RWPE1 (cell line): ENCODE results near the gene SDK2.

Experiments used
- CTCF ChIA-PET: fragments of 350-600 bp; sonication (Branson Sonifier 250); formaldehyde crosslinking; extraction: SDS; loops from one replicate; lab custom pipeline; 2021; lab: Yijun Ruan, JAX
- POLR2A ChIA-PET: fragments of 400-600 bp; formaldehyde crosslinking; extraction: SDS; loops from one replicate; lab custom pipeline; 2020; ENCODE audit warnings: antibody characterized with exemption; ENCODE audit not compliant: low non-redundant PET; lab: Yijun Ruan, JAX
- DNase-seq: peaks from one replicate; pipeline ENCODE4 v3.0.0; 2012; ENCODE audit warnings: low spot score
- H3K27ac ChIP-seq: fragments of 450-650 bp; 2 replicates; pipeline ENCODE4 v1.5.1; 2017
- TF ChIP-seq, protein P1 (sequence below): fragments of 450-650 bp; conservative IDR thresholded peaks from 2 replicates; pipeline ENCODE4 v1.5.1; 2017; ENCODE audit warnings: low read depth, mild to moderate bottlenecking

SDK2 gene

DNA sequence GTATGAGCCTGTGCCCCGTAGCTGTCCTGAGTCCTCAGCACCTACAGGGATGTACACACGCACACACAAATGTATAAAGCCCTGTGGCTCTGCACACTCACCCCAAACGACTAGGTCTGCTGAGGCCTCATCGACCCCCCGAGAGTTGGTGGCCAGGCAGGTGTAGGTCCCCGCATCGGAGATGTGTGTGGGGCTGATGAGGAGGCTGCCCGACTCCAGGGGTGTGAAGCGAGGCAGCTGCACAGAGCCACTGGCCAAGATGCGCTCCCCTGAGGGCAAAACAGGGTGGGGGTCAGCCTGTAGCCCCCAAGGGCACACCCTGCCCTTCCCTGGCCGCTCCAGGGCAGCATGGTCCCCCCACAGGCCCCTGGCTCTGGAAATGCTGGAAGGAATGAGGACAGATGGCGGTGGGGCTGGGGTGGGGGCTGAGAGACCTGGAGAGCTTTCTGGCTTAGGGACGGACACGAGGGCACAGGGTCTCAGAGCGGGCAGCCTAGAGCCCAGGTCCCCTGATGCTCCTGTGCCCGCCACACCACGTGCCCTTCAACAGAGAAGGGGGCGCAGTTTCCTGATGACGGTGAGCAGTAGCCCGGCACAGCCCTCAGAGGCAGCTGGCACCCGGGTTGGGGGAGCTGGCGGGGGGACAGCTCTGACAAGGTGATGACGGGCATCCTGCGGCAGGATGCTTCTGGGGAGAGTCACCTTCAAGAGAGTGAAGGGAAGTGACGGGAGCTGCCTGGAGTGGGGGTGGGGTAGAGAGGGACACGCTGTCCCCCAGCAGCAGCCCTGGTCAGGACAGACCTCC lies 212.6 kb downstream of the SDK2 start:
- CTCF ChIA-PET, result interaction anchor here (0.6 kb wide), 1 partner anchor 422 kb away, joined by 3 read pairs; no protein-coding TSS in a partner anchor

DNA sequence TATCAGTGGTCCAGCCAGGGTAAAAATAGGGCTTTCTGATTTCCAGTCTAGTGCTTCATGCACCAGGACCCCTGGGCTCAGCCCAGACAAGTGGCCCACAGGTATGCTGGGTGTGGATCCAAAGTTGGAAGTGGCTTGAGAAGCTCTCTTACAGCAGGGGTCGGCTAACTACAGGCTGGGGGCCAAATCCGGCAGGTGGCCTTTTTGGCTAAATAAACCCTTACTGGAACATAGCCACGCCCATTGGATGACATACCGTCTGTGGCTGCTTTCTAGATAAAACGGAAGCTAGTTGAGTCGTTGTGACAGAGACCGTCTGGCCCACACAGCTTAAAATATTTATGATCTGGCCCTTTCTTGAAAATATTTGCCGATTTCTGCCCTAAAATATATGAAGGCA lies 213.4 kb downstream of the SDK2 start:
- ChIA-PET CTCF (interaction anchor here (0.6 to 2.3 kb wide), 5 partner anchors 129 to 769 kb away, joined by 3 to 13 read pairs (median 4); no protein-coding TSS in a partner anchor), POLR2A (interaction anchor here (0.5 kb wide), 1 partner anchor 22 kb away, joined by 4 read pairs; no protein-coding TSS in a partner anchor)
- H3K27ac ChIP-seq, result no peak overlapping the region
- no peak for DNase-seq
- TF ChIP-seq, protein P1, sequence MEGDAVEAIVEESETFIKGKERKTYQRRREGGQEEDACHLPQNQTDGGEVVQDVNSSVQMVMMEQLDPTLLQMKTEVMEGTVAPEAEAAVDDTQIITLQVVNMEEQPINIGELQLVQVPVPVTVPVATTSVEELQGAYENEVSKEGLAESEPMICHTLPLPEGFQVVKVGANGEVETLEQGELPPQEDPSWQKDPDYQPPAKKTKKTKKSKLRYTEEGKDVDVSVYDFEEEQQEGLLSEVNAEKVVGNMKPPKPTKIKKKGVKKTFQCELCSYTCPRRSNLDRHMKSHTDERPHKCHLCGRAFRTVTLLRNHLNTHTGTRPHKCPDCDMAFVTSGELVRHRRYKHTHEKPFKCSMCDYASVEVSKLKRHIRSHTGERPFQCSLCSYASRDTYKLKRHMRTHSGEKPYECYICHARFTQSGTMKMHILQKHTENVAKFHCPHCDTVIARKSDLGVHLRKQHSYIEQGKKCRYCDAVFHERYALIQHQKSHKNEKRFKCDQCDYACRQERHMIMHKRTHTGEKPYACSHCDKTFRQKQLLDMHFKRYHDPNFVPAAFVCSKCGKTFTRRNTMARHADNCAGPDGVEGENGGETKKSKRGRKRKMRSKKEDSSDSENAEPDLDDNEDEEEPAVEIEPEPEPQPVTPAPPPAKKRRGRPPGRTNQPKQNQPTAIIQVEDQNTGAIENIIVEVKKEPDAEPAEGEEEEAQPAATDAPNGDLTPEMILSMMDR, result no peak

More for the DNA sequence above, 212.6 kb downstream of the SDK2 start:
- H3K27ac ChIP-seq, result no peak overlapping the region
- TF ChIP-seq, protein P1, result no peak
- POLR2A ChIA-PET, result no interaction called here
- no peak for DNase-seq

DNA sequence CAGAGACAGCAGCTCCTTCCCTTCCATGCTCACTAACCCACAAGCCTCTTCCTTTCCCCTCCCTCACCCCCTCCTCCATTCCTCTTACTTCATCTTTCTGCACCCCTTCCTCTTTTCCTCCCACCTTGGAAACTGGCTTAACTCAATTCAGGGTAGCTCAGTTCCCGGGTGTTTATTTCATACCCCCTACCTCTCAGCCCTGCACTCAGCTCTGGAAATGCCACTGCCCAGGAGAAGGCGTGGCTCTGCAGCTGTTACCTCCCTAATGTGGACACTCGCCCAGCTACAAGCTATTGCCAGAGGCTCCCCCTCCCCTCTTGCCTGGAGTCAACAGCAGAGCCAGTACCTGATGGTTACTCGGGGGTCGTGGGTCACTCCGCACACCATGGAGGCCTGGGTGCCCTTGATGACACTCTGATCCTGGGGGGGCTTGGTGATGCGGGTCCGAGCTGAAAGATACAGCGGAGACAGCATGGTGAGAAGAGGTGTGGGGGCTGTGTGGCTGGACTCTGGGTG lies 214.0 kb downstream of the SDK2 start:
- ChIA-PET CTCF (interaction anchor here (0.6 to 2.3 kb wide), 25 partner anchors 14 to 769 kb away, joined by 3 to 13 read pairs (median 3); partner anchors contain the start of gene SDK2), POLR2A (interaction anchor here (0.5 kb wide), 1 partner anchor 23 kb away, joined by 4 read pairs; no protein-coding TSS in a partner anchor)
- no peak for DNase-seq
- TF ChIP-seq, protein P1, result no peak
- no peak overlapping the region for H3K27ac ChIP-seq

DNA sequence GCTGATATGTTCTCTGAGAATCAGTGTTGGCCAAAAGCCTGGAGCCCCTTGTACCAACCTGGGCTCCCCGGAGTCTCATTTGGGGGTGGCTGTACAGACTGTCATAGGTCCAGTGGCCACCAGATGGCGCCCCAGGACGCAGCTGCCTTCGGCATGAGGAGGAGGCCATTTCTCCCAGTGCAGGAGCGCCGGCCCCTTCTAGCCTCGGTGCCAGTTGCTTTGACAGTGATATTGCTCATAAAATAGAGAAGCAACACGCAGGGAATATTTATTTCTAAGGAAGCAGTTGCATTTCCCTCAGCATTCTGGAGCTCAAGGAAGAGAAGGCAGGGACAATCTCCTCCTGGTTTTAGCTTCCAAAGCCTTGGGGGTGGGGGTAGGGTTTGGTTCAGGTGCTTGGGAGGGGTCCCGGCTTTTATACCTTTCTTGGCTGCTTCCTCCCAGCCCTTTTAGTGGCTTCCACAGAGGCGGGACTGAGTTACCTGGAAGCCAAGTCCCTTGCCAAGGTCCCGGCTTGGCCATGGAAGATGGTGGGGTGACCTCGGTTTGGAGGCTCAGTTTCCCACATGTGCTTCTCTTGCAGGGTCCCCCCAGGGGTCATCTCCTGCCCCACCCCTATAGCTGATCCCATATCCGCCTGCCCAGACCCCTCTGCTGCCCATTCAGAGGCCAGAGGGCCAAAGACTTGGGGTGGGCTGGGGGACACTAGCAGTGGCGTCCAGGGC lies 214.6 kb downstream of the SDK2 start:
- DNase-seq, result peak; percentile 87
- ChIA-PET CTCF (interaction anchor here (0.5 to 2.3 kb wide), 31 partner anchors 13 to 774 kb away, joined by 3 to 13 read pairs (median 3); partner anchors contain the start of genes RPL38 and SDK2), POLR2A (no interaction called here)
- no peak overlapping the region for H3K27ac ChIP-seq
- TF ChIP-seq, protein P1, result peak; percentile 98

DNA sequence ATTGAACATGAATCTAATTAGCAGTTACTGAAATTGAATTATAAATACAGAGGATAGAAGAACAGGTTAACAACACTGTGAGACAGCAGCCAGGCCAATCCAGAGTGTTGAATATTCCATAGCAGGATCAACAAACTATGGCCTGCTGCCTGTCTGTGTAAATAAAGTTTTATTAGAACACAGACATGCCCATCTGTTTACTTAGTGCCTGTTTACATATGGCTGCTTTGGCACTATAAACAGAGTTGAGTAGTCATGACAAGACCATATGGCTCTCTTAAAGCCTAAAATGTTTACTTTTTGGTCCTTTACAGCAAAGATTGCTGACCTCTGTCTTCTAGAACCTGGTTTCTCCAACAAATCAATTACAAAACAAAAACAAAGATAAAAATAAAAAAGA lies 217.0 kb downstream of the SDK2 start:
- ChIA-PET CTCF (no interaction called here), POLR2A (no interaction called here)
- no peak overlapping the region for H3K27ac ChIP-seq
- TF ChIP-seq, protein P1, result no peak
- no peak for DNase-seq

DNA sequence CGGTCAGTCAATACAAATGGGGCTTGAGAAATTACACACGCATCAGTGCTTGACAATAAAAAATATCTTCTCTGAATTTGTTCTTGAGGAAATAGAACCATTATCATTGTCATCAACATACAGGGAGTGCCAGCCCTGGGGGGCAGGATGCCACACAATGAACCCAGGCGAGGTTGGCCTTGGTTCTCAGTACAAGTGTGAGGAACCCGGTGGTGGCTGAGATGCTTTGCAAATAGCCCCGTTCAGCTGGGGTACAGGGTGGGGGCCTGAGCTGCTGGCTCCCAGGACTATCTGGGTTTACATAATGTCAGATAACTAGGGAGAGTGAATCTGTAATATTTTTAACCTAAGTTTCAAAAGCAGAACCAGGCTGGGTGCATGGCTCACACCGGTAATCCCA lies 219.7 kb downstream of the SDK2 start:
- no peak overlapping the region for H3K27ac ChIP-seq
- TF ChIP-seq, protein P1, result no peak
- no peak for DNase-seq
- CTCF ChIA-PET, result interaction anchor here (0.7 kb wide), 2 partner anchors 36 to 138 kb away, joined by 4 read pairs; no protein-coding TSS in a partner anchor
- POLR2A ChIA-PET, result no interaction called here
